Measurements from ENCODE around the gene NKAIN2.

NKAIN2 gene

DNA sequence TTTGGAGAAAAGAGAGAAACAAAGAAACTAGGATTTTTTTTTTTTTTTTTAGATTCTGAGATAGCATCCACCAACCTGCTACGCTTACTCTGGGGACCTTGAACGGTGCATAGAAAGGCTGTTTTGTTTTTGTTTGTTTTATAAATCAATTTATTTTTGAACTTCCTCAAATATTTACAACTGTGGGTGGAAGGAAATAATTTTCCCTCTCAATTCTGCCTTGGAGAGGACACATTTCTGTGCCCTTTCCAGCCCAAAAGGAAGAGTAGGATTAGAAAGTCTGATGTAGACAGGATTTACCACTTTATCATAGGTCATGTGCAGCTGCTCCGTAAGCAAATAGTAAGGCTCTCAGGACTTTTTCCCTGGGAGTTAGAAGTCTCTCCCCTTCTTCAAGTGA, 190.5 kb downstream of the NKAIN2 start:
- H4K8ac ChIP-seq (ENCODE audit: low read depth, low read length), result no peak overlapping the region
- H3K4me2 ChIP-seq (ENCODE audit: insufficient read depth, low read length, poor library complexity, severe bottlenecking), result no peak overlapping the region
- H3K4ac ChIP-seq (ENCODE audit: low read length), result no peak overlapping the region
- no peak overlapping the region for H2BK12ac ChIP-seq (ENCODE audit: low read length)
- no peak overlapping the region for H2BK15ac ChIP-seq (ENCODE audit: low read length)
- H2AK5ac ChIP-seq (ENCODE audit: low read depth, low read length), result no peak overlapping the region
- no peak overlapping the region for H2BK120ac ChIP-seq (ENCODE audit: low read depth, low read length)
- H3K18ac ChIP-seq (ENCODE audit: low read length), result no peak overlapping the region
- no peak overlapping the region for H3K23ac ChIP-seq (ENCODE audit: low read depth, low read length, poor library complexity)
- no peaks in the 10 kb centered on the region for H3K9me3 ChIP-seq (replicated peaks in 1 of 2; ENCODE audit: control insufficient read depth in 2 of 2, insufficient read depth in 1 of 2, low read depth in 1 of 2, low read length in 2 of 2)
- no peaks in the 10 kb centered on the region for H3K36me3 ChIP-seq (replicated peaks in 1 of 2; ENCODE audit: control insufficient read depth in 2 of 2, insufficient read depth in 2 of 2, low read length in 2 of 2)
- no peak for DNase-seq (ENCODE audit: low spot score)
- no peak overlapping the region for H3K14ac ChIP-seq (ENCODE audit: low read length)
- no peaks in the 10 kb centered on the region for H3K27me3 ChIP-seq (ENCODE audit: control insufficient read depth in 3 of 3, insufficient read depth in 3 of 3, low read depth in 1 of 3, low read length in 3 of 3)
- H3K9ac ChIP-seq (ENCODE audit: low read depth, low read length, poor library complexity), result no peak overlapping the region
- H3K4me3 ChIP-seq (ENCODE audit: low read length in 2 of 2), result no peak overlapping the region
- H3K4me1 ChIP-seq (ENCODE audit: control insufficient read depth in 2 of 2, insufficient read depth in 1 of 2, low read depth in 1 of 2, low read length in 2 of 2), result no peaks in the 10 kb centered on the region
- no CpG with 5 or more reads among the region's 3 CpGs for WGBS, 2 donors (ENCODE audit: extremely low coverage in 2 of 2, insufficient read length in 2 of 2, insufficient replicate concordance in 1 of 2)
- no peaks in the 10 kb centered on the region for H3K79me1 ChIP-seq (ENCODE audit: low read depth, low read length)
- no peak overlapping the region for H4K91ac ChIP-seq (ENCODE audit: low read depth, low read length, poor library complexity)
- no peak overlapping the region for H2AFZ ChIP-seq (ENCODE audit: low read length)
- H2BK5ac ChIP-seq (ENCODE audit: low read length), result no peak overlapping the region
- no peak overlapping the region for H3K27ac ChIP-seq (replicated peaks; ENCODE audit: low read length)

DNA sequence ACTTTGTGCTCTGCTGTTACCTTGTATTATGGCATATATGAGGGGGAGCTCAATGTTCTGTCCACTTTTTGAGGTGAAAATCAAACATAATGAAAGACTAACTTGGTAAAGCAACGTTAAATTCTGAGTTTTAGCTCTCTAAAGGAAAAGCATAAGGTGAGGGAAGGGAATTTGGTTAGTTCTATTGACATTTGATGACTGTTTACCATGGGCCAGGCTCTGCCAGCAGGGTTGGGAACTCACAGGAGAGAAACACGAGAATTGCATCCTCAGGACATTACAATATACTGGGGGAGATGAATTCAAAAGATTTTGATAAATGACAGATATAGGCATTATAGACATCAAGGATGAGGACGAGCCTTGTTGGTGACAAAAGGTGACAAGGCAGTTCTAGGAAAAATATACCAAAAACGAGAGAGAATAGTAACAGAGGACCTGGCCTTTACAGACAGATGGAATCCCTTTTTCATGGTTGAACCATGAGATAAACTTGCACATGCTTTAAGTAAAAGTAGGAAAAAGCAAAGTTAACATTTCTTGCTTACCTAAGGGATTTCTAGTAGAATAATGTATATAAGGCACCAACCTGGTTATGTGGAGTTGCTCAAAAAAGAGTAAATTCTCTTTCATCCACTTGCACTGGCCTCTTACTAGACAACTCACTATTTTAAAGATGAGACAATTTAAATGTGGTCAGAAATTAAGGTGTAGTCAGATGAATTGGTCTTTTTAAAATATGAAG, 191.4 kb downstream of the NKAIN2 start:
- Histone ChIP-seq H3K14ac (ENCODE audit: low read length) (no peak overlapping the region), H3K4me2 (ENCODE audit: insufficient read depth, low read length, poor library complexity, severe bottlenecking) (no peak overlapping the region), H2AFZ (ENCODE audit: low read length) (no peak overlapping the region), H3K4me1 (ENCODE audit: control insufficient read depth in 2 of 2, insufficient read depth in 1 of 2, low read depth in 1 of 2, low read length in 2 of 2) (no peaks in the 10 kb centered on the region), H3K23ac (ENCODE audit: low read depth, low read length, poor library complexity) (no peak overlapping the region), H3K4me3 (ENCODE audit: low read length in 2 of 2) (no peak overlapping the region), H3K27me3 (ENCODE audit: control insufficient read depth in 3 of 3, insufficient read depth in 3 of 3, low read depth in 1 of 3, low read length in 3 of 3) (no peaks in the 10 kb centered on the region), H3K9ac (ENCODE audit: low read depth, low read length, poor library complexity) (no peak overlapping the region), H3K18ac (ENCODE audit: low read length) (no peak overlapping the region), H3K27ac (replicated peaks; ENCODE audit: low read length) (no peak overlapping the region), H3K9me3 (replicated peaks in 1 of 2; ENCODE audit: control insufficient read depth in 2 of 2, insufficient read depth in 1 of 2, low read depth in 1 of 2, low read length in 2 of 2) (no peaks in the 10 kb centered on the region), H2AK5ac (ENCODE audit: low read depth, low read length) (no peak overlapping the region), H3K36me3 (replicated peaks in 1 of 2; ENCODE audit: control insufficient read depth in 2 of 2, insufficient read depth in 2 of 2, low read length in 2 of 2) (no peaks in the 10 kb centered on the region), H3K4ac (ENCODE audit: low read length) (no peak overlapping the region), H3K79me1 (ENCODE audit: low read depth, low read length) (no peaks in the 10 kb centered on the region), H4K8ac (ENCODE audit: low read depth, low read length) (no peak overlapping the region), H2BK5ac (ENCODE audit: low read length) (no peak overlapping the region), H2BK12ac (ENCODE audit: low read length) (no peak overlapping the region), H4K91ac (ENCODE audit: low read depth, low read length, poor library complexity) (no peak overlapping the region), H2BK120ac (ENCODE audit: low read depth, low read length) (no peak overlapping the region), H2BK15ac (ENCODE audit: low read length) (no peak overlapping the region)
- DNase-seq (ENCODE audit: low spot score), result no peak
- WGBS, 2 donors (ENCODE audit: extremely low coverage in 2 of 2, insufficient read length in 2 of 2, insufficient replicate concordance in 1 of 2), result no CpG with 5 or more reads among the region's 4 CpGs

DNA sequence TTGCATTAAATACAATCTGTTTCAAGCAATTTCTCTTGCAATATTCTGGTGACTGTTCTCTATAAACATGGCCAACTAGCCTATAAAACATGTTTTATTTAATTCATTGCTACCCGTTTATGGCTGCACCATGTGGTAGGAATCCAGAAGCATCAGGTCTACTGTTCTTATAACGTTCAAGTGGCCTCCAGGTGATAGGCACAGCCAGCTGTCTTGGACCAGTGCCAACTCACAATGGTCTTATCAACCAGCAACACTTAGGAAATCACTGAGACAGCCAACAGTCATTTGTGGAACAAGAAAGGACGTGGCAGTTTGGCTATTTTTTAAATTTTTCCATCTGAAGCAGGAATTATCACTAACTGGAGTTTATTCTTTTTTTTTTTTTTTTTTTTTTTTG, 193.6 kb downstream of the NKAIN2 start:
- no peak overlapping the region for H3K27ac ChIP-seq (replicated peaks; ENCODE audit: low read length)
- H3K14ac ChIP-seq (ENCODE audit: low read length), result no peak overlapping the region
- no peak overlapping the region for H3K4me2 ChIP-seq (ENCODE audit: insufficient read depth, low read length, poor library complexity, severe bottlenecking)
- H2BK5ac ChIP-seq (ENCODE audit: low read length), result no peak overlapping the region
- no peak overlapping the region for H3K23ac ChIP-seq (ENCODE audit: low read depth, low read length, poor library complexity)
- no peak overlapping the region for H3K4me3 ChIP-seq (ENCODE audit: low read length in 2 of 2)
- no peaks in the 10 kb centered on the region for H3K79me1 ChIP-seq (ENCODE audit: low read depth, low read length)
- H3K4ac ChIP-seq (ENCODE audit: low read length), result no peak overlapping the region
- no peak overlapping the region for H4K91ac ChIP-seq (ENCODE audit: low read depth, low read length, poor library complexity)
- no peaks in the 10 kb centered on the region for H3K4me1 ChIP-seq (ENCODE audit: control insufficient read depth in 2 of 2, insufficient read depth in 1 of 2, low read depth in 1 of 2, low read length in 2 of 2)
- H2AFZ ChIP-seq (ENCODE audit: low read length), result no peak overlapping the region
- H4K8ac ChIP-seq (ENCODE audit: low read depth, low read length), result no peak overlapping the region
- H2BK15ac ChIP-seq (ENCODE audit: low read length), result no peak overlapping the region
- H2AK5ac ChIP-seq (ENCODE audit: low read depth, low read length), result no peak overlapping the region
- H3K36me3 ChIP-seq (replicated peaks in 1 of 2; ENCODE audit: control insufficient read depth in 2 of 2, insufficient read depth in 2 of 2, low read length in 2 of 2), result no peaks in the 10 kb centered on the region
- H3K9ac ChIP-seq (ENCODE audit: low read depth, low read length, poor library complexity), result no peak overlapping the region
- no CpG with 5 or more reads among the region's 3 CpGs for WGBS, 2 donors (ENCODE audit: extremely low coverage in 2 of 2, insufficient read length in 2 of 2, insufficient replicate concordance in 1 of 2)
- no peaks in the 10 kb centered on the region for H3K9me3 ChIP-seq (replicated peaks in 1 of 2; ENCODE audit: control insufficient read depth in 2 of 2, insufficient read depth in 1 of 2, low read depth in 1 of 2, low read length in 2 of 2)
- no peak overlapping the region for H2BK12ac ChIP-seq (ENCODE audit: low read length)
- no peaks in the 10 kb centered on the region for H3K27me3 ChIP-seq (ENCODE audit: control insufficient read depth in 3 of 3, insufficient read depth in 3 of 3, low read depth in 1 of 3, low read length in 3 of 3)
- no peak overlapping the region for H2BK120ac ChIP-seq (ENCODE audit: low read depth, low read length)
- H3K18ac ChIP-seq (ENCODE audit: low read length), result no peak overlapping the region
- DNase-seq (ENCODE audit: low spot score), result no peak

DNA sequence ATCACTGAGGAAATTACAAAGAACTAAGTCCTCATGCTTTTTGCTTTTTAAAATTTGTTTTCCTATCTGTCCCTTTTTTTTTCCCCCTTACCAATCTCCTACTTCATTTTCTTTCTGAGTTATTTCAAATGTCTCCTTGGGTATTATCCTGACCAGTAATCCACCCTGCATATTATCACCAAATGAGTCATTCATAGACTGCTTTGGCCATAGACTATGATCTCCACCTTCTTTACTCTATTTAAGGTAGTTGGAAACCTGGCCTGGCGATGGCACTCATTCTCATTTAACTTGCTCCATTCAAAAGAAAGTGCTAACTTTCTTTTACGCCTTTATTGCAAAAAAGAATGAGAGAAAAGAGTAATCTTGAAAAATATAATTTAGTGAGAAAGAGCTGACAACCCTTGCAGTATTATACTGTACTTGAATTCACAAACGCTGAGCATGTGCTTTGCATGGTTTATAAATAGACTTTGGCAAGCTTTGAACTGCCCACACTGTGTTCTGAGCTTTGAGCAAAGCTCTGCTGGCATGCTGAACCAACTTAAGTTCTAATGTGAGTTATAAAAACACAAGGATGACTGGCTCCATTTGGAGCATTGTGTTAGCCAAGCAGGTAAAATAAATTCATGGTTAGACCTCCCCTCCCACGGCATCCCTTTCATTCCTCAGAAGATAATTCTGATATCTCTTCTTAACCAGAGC, 198.9 kb downstream of the NKAIN2 start:
- Histone ChIP-seq H3K36me3 (replicated peaks in 1 of 2; ENCODE audit: control insufficient read depth in 2 of 2, insufficient read depth in 2 of 2, low read length in 2 of 2) (no peaks in the 10 kb centered on the region), H3K4ac (ENCODE audit: low read length) (no peak overlapping the region), H2BK5ac (ENCODE audit: low read length) (no peak overlapping the region), H3K9me3 (replicated peaks in 1 of 2; ENCODE audit: control insufficient read depth in 2 of 2, insufficient read depth in 1 of 2, low read depth in 1 of 2, low read length in 2 of 2) (no peaks in the 10 kb centered on the region), H2AFZ (ENCODE audit: low read length) (no peak overlapping the region), H2AK5ac (ENCODE audit: low read depth, low read length) (no peak overlapping the region), H3K4me2 (ENCODE audit: insufficient read depth, low read length, poor library complexity, severe bottlenecking) (no peak overlapping the region), H2BK120ac (ENCODE audit: low read depth, low read length) (no peak overlapping the region), H3K4me3 (ENCODE audit: low read length in 2 of 2) (no peak overlapping the region), H3K14ac (ENCODE audit: low read length) (no peak overlapping the region), H4K8ac (ENCODE audit: low read depth, low read length) (no peak overlapping the region), H4K91ac (ENCODE audit: low read depth, low read length, poor library complexity) (no peak overlapping the region), H2BK12ac (ENCODE audit: low read length) (no peak overlapping the region), H3K79me1 (ENCODE audit: low read depth, low read length) (no peaks in the 10 kb centered on the region), H3K23ac (ENCODE audit: low read depth, low read length, poor library complexity) (no peak overlapping the region), H3K18ac (ENCODE audit: low read length) (no peak overlapping the region), H2BK15ac (ENCODE audit: low read length) (no peak overlapping the region), H3K9ac (ENCODE audit: low read depth, low read length, poor library complexity) (no peak overlapping the region), H3K27ac (replicated peaks; ENCODE audit: low read length) (no peak overlapping the region), H3K4me1 (ENCODE audit: control insufficient read depth in 2 of 2, insufficient read depth in 1 of 2, low read depth in 1 of 2, low read length in 2 of 2) (peaks cover 0 to 2% of the 10 kb centered on the region in 2 donors), H3K27me3 (ENCODE audit: control insufficient read depth in 3 of 3, insufficient read depth in 3 of 3, low read depth in 1 of 3, low read length in 3 of 3) (no peaks in the 10 kb centered on the region)
- no peak for DNase-seq (ENCODE audit: low spot score)
- no CpG with 5 or more reads among the region's 4 CpGs for WGBS, 2 donors (ENCODE audit: extremely low coverage in 2 of 2, insufficient read length in 2 of 2, insufficient replicate concordance in 1 of 2)
